ENCODE results near the gene CASKIN2.

The CASKIN2 gene

DNA sequence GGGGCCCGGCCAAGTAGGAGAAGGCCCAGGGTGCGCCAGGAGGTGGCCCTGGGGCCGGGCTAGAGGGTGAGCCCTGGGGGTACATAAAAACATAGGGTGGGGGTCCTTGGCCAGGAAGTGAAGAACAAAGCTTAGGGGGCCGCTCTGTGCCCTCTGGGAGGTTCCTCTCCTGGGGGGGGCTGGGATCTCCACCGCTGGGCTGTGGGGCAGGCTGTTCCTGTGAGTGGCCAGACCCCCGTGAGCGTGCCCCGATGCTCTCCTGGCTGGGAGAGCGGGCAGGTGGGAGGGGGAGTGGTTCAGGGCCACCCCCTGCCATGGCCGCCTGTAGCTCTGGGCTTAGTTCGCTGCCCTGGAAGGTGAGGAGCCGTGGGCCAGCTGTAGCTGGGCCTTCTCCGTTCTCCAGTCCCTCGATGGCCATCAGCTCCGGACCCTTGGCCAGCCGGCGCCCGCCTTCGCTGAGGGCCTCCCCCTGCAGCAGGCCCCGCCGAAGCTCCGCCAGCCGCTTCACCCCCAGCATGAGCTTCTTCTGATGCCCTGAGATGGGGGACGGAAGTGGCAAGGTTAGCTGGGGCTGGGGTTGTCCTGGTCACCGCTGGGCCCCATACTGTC is 12.5 kb downstream of the CASKIN2 start:
- H3K4me3 ChIP-seq (ENCODE audit: low read depth, low read length): no peak overlapping the region
- TF ChIP-seq, protein P1, sequence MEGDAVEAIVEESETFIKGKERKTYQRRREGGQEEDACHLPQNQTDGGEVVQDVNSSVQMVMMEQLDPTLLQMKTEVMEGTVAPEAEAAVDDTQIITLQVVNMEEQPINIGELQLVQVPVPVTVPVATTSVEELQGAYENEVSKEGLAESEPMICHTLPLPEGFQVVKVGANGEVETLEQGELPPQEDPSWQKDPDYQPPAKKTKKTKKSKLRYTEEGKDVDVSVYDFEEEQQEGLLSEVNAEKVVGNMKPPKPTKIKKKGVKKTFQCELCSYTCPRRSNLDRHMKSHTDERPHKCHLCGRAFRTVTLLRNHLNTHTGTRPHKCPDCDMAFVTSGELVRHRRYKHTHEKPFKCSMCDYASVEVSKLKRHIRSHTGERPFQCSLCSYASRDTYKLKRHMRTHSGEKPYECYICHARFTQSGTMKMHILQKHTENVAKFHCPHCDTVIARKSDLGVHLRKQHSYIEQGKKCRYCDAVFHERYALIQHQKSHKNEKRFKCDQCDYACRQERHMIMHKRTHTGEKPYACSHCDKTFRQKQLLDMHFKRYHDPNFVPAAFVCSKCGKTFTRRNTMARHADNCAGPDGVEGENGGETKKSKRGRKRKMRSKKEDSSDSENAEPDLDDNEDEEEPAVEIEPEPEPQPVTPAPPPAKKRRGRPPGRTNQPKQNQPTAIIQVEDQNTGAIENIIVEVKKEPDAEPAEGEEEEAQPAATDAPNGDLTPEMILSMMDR (IDR thresholded peaks at IDR 0.05; ENCODE audit: low read depth, low read length): no peak

DNA sequence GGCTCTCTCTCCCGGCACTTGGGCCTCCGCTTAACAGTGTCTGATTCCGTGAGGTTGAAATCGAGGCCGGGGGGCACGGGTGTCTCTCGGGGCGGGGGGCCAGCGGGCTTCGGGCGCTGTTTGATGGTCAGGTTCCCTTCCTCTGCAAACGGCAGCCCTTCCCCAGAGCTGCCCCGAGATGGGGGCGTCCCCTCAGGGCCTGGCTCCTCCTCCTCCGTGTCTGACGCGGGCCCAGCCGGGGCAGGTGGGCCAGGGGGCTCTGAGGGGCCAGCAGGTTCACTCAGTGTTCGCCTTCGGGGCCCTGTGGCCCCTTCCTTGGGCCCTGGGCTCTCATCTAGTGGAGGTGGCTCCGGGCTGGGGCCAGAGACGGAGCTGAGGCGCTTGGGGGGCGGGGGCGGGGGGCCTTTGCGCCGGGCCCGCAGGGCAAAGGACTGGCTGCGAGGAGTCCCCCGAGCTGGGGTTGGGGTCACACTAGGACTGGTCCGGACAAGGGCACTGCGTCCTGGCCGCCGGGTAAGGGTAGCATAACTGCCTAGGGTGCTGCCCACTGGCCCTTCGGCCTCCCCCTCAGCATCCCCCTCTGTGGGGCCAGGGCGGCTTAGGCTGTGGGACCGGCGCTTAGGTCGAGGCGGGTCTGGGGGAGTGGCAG is 13.1 kb downstream of the CASKIN2 start:
- TF ChIP-seq, protein P1 (IDR thresholded peaks at IDR 0.05; ENCODE audit: low read depth, low read length): no peak
- no peak overlapping the region for H3K4me3 ChIP-seq (ENCODE audit: low read depth, low read length)

GRCh38 chr17:75501378-75502071 is 13.8 kb downstream of the CASKIN2 start:
- H3K4me3 ChIP-seq (ENCODE audit: low read depth, low read length): no peak overlapping the region
- TF ChIP-seq, protein P1 (IDR thresholded peaks at IDR 0.05; ENCODE audit: low read depth, low read length): no peak

- H3K4me3 ChIP-seq (ENCODE audit: low read depth, low read length): no peak overlapping the region
- TF ChIP-seq, protein P1 (IDR thresholded peaks at IDR 0.05; ENCODE audit: low read depth, low read length): no peak
Measured at GRCh38 chr17:75500419-75501216, 14.7 kb downstream of the CASKIN2 start.

- no peak overlapping the region for H3K4me3 ChIP-seq (ENCODE audit: low read depth, low read length)
- TF ChIP-seq, protein P1 (IDR thresholded peaks at IDR 0.05; ENCODE audit: low read depth, low read length): no peak
Measured at GRCh38 chr17:75499313-75500022, 15.9 kb downstream of the CASKIN2 start.

- TF ChIP-seq, protein P1 (IDR thresholded peaks at IDR 0.05; ENCODE audit: low read depth, low read length): no peak
- H3K4me3 ChIP-seq (ENCODE audit: low read depth, low read length): no peak overlapping the region
Measured at GRCh38 chr17:75498726-75499213, 16.6 kb downstream of the CASKIN2 start.

Measured in WI38 (cell line).